Uterus (tissue), 4 donors: Measurements from ENCODE around the gene PCDHGB6. TPM values are rescaled to one million over a fixed set of nuclear protein-coding genes. Genes with fewer than 3 reads are reported as not detected.

Source experiments
- DNase-seq, 2 donors: peaks; one replicate each; pipeline ENCODE4 v3.0.0-alpha.2; 2019 to 2020
- H3K27ac ChIP-seq, 2 donors: fragments of 200-600 bp; sonication (generic); 1 replicate in 1 of 2; 2 replicates in 1 of 2; pipeline ENCODE4 v1.5.1; 2016 to 2018
- H3K27me3 ChIP-seq, 2 donors: fragments of 200-600 bp; sonication (generic); one replicate each; pipeline ENCODE4 v1.5.1; 2018 to 2019; ENCODE audit warnings: control low read depth in 1 of 2
- H3K36me3 ChIP-seq, 2 donors: fragments of 200-600 bp; sonication (generic); one replicate each; pipeline ENCODE4 v1.5.1; 2019; ENCODE audit warnings: control low read depth in 1 of 2
- H3K4me1 ChIP-seq, 2 donors: fragments of 200-600 bp; sonication (generic); one replicate each; pipeline ENCODE4 v1.5.1; 2018 to 2019; ENCODE audit warnings: control low read depth in 1 of 2
- H3K4me3 ChIP-seq, 2 donors: fragments of 200-600 bp; sonication (generic); 1 replicate in 1 of 2; 2 replicates in 1 of 2; pipeline ENCODE4 v1.5.1; 2018 to 2019; ENCODE audit warnings: mild to moderate bottlenecking in 1 of 2
- H3K9me3 ChIP-seq, 2 donors: fragments of 200-600 bp; sonication (generic); one replicate each; pipeline ENCODE4 v1.5.1; 2019; ENCODE audit warnings: control low read depth in 1 of 2
- POLR2A ChIP-seq, 2 donors: fragments of 450-650 bp; IDR thresholded peaks; one replicate each; pipeline ENCODE4 v1.6.1; 2016; ENCODE audit warnings: antibody characterized with exemption in 2 of 2, mild to moderate bottlenecking in 1 of 2, moderate library complexity in 1 of 2
- intact Hi-C: fragments of 100-400 bp; cut with DNase I; formaldehyde crosslinking; loops from one replicate; pipeline ENCODE4 v1.15.1; 2023; ENCODE audit warnings: low total_unique reads
- total RNA-seq, 4 donors: library from RNA; depleted of rRNA in 3 of 4; stranded (reverse); fragments of >200 nt in 3 of 4; gene quantifications; one replicate each; pipeline versions ENCODE4 v1.1.0 to v1.2.4, GENCODE V29; 2014 to 2023
- TF ChIP-seq, protein P1 (sequence below), 4 experiments: fragments of 200-600 bp in 2 of 4; fragments of 450-650 bp in 2 of 4; sonication (generic) in 2 of 4; IDR thresholded peaks; one replicate each; pipeline ENCODE4 v1.5.1; 2016 to 2019; ENCODE audit warnings: antibody characterized with exemption in 4 of 4, mild to moderate bottlenecking in 2 of 4, moderate library complexity in 1 of 4
- donor health status: DM: yes; HTN: yes; CAD: no.

The PCDHGB6 gene
- total RNA-seq, 4 donors from 2014 or later: 3.1 to 21.1 (median 11.5) TPM

DNA sequence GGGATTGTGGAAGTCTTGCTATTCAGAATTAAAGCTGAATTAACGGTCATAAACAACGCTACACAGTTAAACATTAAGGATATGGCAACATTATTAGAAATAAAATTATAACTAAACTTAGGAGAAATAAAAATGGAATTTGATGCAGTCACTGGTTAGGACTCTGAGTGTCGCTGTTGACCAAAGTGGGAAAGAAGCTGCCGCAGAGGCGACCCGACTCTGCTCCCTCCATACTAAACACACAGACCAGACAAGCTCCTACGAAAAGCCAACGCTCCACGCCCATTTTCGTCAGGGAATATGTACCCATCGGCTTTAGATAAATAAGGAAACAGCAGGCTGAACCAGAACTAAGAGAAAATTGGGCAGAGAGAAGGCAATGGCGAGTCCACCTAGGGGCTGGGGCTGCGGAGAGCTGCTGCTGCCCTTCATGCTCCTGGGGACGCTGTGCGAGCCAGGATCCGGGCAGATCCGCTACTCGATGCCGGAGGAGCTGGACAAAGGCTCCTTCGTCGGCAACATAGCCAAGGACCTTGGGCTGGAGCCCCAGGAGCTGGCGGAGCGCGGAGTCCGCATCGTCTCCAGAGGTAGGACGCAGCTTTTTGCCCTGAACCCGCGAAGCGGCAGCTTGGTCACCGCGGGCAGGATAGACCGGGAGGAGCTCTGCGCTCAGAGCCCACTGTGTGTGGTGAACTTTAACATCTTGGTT lies 43.7 kb upstream of the PCDHGB6 start, which contains the start of gene PCDHGA5:
TSS of gene PCDHGA5 (plus strand) at position 211 of the 709 bp plus-strand sequence. CDS start at position 380, 169 bp downstream.
- no peaks in the 10 kb centered on the region for H3K27me3 ChIP-seq
- no peak within 1 kb of the TSS for H3K4me3 ChIP-seq
- H3K4me1 ChIP-seq: no peaks in the 10 kb centered on the region
- no peak for DNase-seq
- intact Hi-C loops: no loop called here
- H3K36me3 ChIP-seq: no peaks in the 10 kb centered on the region
- peaks cover 0 to 89% of the 10 kb centered on the region in 2 donors for H3K9me3 ChIP-seq
- H3K27ac ChIP-seq: no peak within 1 kb of the TSS
- TF ChIP-seq POLR2A (IDR thresholded peaks at IDR 0.05): no peak
- TF ChIP-seq, protein P1, sequence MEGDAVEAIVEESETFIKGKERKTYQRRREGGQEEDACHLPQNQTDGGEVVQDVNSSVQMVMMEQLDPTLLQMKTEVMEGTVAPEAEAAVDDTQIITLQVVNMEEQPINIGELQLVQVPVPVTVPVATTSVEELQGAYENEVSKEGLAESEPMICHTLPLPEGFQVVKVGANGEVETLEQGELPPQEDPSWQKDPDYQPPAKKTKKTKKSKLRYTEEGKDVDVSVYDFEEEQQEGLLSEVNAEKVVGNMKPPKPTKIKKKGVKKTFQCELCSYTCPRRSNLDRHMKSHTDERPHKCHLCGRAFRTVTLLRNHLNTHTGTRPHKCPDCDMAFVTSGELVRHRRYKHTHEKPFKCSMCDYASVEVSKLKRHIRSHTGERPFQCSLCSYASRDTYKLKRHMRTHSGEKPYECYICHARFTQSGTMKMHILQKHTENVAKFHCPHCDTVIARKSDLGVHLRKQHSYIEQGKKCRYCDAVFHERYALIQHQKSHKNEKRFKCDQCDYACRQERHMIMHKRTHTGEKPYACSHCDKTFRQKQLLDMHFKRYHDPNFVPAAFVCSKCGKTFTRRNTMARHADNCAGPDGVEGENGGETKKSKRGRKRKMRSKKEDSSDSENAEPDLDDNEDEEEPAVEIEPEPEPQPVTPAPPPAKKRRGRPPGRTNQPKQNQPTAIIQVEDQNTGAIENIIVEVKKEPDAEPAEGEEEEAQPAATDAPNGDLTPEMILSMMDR (IDR thresholded peaks at IDR 0.05): no peak

DNA sequence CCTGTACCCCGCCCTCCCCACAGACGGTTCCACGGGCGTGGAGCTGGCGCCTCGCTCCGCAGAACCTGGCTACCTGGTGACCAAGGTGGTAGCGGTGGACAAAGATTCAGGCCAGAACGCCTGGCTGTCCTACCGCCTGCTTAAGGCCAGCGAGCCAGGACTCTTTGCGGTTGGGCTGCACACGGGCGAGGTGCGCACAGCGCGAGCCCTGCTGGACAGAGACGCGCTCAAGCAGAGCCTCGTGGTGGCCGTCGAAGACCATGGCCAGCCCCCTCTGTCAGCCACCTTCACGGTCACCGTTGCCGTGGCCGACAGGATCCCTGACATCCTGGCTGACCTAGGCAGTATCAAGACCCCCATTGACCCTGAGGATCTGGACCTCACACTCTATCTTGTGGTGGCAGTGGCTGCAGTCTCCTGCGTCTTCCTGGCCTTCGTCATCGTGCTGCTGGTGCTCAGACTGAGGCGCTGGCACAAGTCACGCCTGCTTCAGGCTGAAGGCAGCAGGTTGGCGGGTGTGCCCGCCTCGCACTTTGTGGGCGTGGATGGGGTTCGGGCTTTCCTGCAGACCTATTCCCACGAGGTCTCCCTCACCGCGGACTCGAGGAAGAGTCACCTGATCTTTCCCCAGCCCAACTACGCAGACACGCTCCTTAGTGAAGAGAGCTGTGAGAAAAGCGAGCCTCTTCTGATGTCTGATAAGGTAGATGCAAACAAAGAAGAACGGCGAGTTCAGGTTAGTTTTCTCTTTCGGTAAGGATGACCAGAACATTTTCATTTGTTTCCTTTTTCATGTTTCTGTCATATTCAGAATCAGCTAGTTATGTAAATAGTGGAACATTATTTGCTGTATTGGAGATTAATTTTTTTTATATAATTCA lies 41.6 kb upstream of the PCDHGB6 start:
- H3K4me1 ChIP-seq: no peaks in the 10 kb centered on the region
- no peak for DNase-seq
- intact Hi-C loops: loop anchor here (2.0 kb wide), 1 partner anchor 57 kb away; no protein-coding TSS in a partner anchor
- no peaks in the 10 kb centered on the region for H3K36me3 ChIP-seq
- H3K9me3 ChIP-seq: peaks cover 0 to 92% of the 10 kb centered on the region in 2 donors
- TF ChIP-seq, protein P1 (IDR thresholded peaks at IDR 0.05): no peak
- no peaks in the 10 kb centered on the region for H3K27me3 ChIP-seq
- no peak overlapping the region for H3K27ac ChIP-seq
- H3K4me3 ChIP-seq: no peak overlapping the region

DNA sequence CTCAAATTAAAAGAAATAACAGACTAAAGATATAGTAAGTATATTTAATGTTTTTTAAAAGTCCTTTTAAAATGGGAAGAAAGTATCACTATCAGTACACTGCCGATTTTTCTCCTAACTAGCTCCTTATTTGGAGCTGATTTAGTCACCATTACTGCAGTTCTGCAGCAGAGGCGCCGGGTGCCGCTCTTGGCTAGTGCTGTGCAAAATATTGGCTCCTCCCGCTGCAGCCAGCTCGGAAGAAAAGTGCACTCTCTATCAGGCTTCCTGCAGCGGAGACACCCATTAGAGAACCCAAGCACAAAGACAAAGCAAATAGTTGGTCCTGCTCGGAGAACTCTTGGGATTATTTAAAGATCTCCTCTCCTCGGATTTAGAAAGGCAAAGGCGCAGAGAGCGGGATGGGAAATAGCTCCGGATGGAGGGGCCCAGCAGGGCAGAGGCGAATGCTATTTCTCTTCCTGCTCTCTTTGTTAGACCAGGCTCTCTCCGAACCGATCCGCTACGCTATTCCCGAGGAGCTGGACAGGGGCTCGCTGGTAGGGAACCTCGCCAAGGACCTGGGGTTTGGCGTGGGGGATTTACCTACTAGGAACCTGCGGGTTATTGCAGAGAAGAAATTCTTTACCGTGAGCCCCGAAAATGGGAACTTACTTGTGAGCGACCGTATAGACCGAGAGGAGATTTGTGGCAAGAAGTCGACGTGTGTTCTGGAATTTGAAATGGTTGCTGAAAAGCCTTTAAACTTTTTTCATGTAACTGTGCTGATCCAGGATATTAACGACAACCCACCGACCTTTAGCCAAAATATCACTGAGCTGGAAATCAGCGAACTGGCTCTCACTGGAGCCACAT lies 37.6 kb upstream of the PCDHGB6 start, which contains the start of gene PCDHGB3:
TSS of gene PCDHGB3 (plus strand) at position 249 of the 855 bp plus-strand sequence. CDS start at position 402, 153 bp downstream.
- TF ChIP-seq POLR2A (IDR thresholded peaks at IDR 0.05): no peak
- TF ChIP-seq, protein P1 (IDR thresholded peaks at IDR 0.05): no peak
- Histone ChIP-seq H3K27ac (no peak within 1 kb of the TSS), H3K27me3 (no peaks in the 10 kb centered on the region), H3K4me1 (no peaks in the 10 kb centered on the region), H3K9me3 (peaks cover 5 to 95% of the 10 kb centered on the region in 2 donors), H3K4me3 (no peak within 1 kb of the TSS), H3K36me3 (no peaks in the 10 kb centered on the region)
- intact Hi-C loops: no loop called here
- DNase-seq: no peak

DNA sequence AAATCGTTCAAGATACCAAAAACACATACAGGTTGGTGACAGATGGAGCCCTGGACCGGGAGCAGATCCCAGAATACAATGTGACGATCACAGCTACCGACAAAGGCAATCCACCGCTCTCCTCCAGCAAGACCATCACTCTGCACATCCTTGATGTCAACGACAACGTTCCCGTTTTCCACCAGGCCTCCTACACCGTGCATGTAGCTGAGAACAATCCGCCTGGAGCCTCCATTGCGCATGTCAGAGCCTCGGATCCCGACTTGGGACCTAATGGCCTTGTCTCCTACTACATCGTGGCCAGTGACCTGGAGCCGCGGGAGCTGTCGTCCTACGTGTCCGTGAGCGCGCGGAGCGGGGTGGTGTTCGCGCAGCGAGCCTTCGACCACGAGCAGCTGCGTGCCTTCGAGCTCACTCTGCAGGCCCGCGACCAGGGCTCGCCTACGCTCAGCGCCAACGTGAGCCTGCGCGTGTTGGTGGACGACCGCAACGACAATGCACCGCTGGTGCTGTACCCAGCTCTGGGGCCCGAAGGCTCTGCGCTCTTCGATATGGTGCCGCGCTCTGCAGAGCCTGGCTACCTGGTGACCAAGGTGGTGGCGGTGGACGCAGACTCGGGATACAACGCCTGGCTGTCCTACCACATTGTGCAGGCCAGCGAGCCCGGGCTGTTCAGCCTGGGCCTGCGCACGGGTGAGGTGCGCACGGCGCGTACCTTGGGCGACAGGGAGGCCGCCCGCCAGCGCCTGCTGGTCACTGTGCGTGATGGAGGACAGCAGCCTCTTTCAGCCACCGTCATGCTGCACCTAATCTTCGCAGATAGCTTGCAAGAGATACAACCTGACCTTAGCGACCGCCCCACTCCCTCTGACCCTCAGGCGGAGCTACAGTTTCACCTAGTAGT lies 36.0 kb upstream of the PCDHGB6 start:
- H3K27me3 ChIP-seq: no peaks in the 10 kb centered on the region
- H3K4me3 ChIP-seq: no peak overlapping the region
- H3K9me3 ChIP-seq: peaks cover 5 to 92% of the 10 kb centered on the region in 2 donors
- H3K27ac ChIP-seq: no peak overlapping the region
- no peak for DNase-seq
- H3K36me3 ChIP-seq: no peaks in the 10 kb centered on the region
- TF ChIP-seq POLR2A (IDR thresholded peaks at IDR 0.05): no peak
- TF ChIP-seq, protein P1 (IDR thresholded peaks at IDR 0.05): no peak
- intact Hi-C loops: no loop called here
- no peaks in the 10 kb centered on the region for H3K4me1 ChIP-seq
